ENCODE data around the gene KCNH2.

KCNH2 gene

DNA sequence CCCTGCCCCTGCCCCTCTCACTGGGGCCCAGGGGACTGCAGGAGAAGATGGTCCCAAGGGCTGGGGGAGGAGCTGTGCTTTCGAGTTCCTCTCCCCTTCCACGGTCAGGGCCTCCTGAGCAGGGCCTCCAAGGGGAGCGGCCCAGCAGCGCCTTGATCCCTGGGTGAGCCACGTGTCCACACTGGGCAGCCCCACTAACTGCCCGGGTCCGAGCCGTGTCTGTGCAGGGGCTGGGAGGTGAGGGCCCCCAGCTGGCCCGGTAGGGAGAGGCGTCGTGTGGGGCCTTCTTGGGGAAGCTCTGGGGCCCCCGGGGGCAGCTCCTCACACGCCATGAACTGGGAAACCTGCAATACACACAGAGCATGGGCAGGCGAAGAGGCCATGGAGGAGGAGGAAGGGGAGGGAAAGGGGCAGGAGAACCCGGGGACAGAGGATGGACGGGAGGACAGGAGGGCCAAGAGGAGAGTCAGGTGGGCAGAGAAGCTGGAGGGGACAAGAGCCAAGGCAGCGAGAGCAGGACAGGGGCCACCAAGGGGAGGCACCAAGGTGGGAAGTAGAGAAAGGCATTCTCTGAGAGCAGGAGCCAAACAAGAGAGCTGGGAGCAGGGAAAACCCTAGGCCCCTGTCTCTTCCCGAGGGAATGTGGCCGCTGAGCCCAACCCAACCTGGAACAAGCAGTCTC, 32.8 kb downstream of the KCNH2 start:
- no peak for DNase-seq

DNA sequence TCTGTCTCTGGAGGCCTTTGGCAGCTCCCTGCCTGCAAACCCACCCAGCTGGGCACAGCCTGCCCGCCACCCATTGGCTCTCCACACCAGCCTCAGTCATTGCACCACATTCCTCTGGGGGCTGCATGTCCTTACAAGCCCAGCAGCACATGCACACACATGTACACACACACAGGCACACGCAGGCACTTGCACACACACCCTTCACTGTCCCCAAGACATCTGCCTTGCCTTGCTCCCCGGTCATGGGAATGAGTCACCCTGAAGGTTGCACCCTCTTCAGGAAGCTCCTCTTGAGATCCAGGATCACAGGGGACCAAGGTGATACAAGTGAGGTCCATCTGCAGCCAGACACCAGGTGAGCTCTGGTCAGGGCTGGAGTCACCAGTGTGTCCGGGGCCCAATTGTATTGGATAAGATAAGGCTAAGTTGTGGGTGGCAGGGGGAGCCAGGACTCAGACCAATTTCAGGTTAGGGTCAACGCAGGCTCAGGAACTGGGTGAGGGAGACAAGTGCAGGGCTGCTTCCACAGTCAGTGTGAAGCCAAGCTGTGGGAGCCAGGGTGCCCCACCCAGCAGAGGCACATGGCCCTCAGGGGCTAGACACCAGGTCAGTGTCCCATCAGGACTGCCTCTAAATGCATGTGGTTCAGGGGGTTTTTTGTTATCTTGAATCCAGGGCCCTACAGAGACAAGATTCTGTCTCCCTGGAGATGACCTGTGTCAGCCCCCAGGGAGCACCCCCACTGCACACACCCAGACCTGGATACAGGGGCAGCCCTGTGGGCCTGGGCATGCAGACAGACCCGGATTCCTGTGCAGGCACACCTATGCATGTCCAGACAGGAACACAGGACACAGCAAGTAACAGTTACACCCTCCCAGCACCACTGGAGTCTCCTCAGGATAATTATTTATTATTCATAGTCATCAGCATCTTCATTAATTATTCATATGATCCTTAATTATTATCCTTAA, 33.8 kb downstream of the KCNH2 start:
- no peak for DNase-seq

DNA sequence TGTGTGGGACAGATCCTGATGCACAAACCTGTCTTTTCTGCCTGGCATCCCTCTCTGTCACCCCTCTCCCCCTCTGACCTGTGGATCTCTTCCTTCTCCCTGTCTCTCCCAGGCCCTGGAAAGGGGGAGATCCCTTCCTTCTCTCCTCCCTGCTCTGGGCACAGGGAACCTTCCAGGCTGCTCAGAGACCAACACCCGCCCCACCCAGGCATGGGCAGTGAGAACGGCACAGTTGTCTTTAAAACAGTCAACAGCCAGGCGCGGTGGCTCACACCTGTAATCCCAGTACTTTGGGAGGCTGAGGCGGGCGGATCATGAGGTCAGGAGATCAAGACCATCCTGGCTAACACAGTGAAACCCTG, 34.7 kb downstream of the KCNH2 start:
- DNase-seq: no peak

- no peak for DNase-seq
Measured at GRCh38 chr7:150942591-150943452, 35.3 kb downstream of the KCNH2 start.

DNA sequence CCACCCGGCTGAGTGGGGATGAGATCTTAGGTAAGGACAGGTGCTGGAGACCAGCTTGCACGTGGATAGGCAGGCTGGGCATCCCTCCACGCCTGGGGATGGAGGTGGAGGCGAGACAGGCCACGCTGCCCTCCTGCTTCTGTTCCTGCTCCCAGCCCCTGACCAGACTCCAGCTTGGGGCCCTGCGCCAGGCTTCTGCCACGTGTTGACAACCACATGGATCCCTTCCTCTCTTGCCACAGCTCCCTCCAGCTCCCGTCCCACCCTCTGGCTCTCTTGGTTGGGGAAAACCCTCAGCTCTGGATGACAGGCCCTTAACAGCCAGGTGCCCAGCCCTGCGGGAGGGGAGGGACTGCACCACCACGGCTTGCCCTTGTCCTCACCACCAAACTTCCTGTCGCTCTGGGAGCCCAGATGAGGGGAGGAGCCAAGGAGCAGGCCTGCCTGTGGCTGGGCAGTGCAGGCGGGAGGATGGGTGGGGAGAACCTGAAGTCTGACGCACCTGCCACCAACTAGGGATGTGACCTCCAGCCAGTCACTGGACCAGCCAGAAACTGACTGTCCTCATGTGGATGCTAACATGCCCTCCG, 36.0 kb downstream of the KCNH2 start:
- DNase-seq: peak; percentile 62

DNA sequence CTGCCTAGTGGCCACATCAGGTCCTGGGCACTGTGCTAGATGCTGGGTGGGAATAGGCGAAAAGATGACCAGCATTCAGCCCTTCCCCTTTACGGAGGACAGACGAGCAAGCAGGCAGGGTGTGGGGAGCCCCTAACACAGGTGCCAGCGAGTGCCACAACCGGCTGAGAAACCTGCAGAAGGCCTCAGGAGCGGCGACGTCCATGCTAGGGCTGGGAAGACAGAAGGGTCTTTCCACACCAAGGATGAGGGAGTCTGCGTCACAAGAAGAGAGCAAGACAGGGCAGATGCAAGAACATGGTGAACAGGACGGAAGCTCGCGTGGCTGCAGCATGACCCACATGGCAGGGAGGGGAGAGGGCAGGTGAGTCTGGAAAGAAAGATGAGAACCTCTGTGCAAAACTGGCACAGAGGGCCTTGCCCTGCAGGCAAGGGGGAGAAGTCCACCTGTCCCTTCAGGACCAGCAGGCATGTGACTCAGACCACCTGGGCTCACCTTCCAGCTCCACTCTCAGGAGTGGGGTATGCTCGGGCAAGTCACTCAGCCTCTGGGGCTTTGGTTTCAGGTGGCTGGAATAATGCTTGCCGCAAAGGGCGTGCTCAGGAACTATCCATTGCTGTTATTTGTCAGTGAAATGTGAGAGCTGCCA, 36.6 kb downstream of the KCNH2 start:
- DNase-seq: no peak

GRCh38 chr7:150940431-150941102, 37.6 kb downstream of the KCNH2 start:
- DNase-seq: no peak

DNA sequence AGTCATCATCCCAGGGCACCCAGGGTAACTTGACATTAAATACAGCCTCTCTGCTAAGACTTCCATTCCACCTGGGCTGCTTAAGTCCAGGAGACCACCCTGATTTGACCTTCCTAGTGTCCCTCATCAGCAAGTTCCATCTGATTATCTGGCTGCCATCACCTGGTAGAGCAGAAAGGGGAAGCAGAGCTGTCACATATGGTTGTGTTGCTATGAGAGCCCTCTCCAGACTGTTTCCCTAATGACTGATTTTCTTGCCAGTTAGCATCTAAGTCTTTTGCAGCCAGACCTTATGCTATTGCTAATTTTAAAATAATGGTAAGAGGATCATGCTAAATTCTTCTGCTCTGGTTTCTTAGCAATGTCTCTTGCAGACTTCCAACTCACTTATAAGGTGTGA, 38.7 kb downstream of the KCNH2 start:
- DNase-seq: no peak

DNA sequence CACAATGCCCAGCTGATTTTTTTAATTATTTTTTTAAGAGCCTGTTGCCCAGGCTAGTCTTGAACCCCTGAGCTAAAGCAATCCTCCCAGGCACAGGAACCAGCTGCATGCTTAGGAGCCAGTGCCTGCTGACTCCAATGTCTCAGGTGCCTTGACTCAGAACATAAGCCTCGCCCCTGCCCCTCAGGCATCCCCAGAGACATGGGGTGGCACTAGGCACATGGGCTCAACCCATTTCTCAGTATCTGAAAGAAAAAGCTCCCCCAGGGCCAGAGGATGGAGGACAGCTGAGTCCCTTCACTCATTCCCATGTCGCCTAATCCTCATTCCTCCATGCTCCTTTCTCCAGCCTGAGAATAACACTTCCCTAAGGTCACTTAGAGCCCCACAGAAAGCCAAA, 39.1 kb downstream of the KCNH2 start:
- no peak for DNase-seq

DNA sequence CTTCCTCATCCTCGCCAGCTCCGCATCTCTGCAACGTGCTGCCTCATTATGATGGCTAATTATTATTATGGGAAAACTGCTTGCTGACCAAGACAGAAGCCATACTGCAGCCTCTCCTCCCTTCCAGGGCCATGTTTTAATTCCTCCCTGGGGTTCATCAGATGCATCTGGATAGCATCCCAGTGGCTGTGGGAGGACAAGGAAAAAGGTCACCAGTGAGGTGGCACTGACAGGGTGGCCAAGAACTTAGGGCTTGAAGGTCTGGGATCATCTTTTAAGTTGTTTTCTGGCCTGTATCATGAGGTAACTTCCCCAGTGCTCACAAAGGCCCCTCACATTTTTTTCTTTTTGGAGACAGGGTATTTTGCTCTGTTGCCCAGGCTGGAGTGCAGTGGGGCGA, 39.6 kb downstream of the KCNH2 start:
- no peak for DNase-seq

- DNase-seq: peak; percentile 17
Measured at GRCh38 chr7:150937848-150938561, 40.1 kb downstream of the KCNH2 start.

GRCh38 chr7:150936018-150936417, 42.1 kb downstream of the KCNH2 start:
- no peak for DNase-seq

DNA sequence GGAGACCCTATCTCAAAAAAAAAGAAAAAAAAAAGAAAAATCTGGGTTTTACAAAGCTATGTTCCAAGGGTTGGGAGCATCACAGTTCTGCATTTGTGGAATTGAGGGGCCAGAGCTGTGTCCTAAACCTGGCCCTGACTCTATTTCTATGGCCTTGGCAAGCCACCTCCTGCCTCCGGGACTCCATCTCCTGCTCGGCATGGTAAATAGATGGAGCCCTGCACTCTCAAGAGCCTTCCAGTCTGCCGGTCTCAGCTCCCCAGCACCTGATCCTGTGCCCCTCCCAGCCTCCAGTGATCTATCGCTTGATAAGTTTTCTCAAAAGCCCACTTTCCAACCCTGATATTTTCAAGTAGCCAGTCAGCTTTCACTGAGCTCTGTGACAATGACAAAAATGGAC, 43.0 kb downstream of the KCNH2 start:
- DNase-seq: no peak

GRCh38 chr7:150934045-150934766, 43.9 kb downstream of the KCNH2 start:
- DNase-seq: no peak

DNA sequence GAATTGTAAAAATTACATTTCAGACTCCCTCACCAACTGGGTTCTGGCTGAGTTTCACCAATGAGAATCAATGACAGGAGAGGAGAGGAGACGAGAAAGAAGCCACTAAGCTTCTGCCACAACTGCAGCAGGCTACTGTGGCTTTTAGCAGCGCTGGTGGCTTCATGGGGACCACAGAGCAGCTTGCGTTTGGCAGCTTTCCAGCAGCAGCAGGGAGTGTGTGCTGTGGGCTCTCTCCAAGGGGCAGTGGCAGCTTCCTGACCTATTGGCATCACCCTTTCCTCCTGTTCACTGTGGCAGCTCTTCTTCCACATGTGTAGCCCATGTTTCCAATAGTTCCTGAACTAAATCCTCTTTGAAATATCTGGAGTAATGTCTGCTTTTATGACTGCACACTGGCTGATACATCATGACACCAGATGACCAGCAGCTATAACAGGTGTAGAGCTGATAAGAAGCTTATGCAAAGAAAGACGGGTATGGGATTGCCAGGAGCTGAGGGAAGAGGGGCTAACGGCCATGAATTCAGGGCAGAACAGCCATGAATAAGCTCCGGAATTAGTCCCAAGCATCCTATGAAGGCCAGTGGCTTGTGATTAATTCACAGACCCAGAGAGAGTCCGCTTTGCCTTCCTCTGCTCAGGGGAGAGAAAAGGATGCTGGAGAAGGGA, 46.8 kb downstream of the KCNH2 start:
- DNase-seq: no peak

- DNase-seq: no peak
Measured at GRCh38 chr7:150928541-150928940, 49.6 kb downstream of the KCNH2 start.

DNA sequence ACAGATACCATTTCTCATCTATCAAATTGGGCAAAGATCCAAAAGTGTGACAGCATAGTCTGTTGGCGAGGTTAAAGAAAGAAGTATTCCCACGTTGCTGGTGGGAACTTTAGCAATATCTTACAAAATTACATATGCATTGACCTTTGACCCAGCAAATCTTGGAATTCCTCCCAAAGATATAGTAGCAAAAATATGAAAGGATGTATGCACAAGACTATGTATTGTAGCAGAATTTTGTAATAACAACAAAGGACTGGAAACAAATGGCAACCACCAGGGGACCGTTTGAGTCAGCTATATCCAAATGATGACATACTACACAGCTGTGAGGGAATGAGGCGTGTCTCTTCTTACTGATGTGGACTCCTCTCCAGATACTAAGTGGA, 50.2 kb downstream of the KCNH2 start:
- peak; percentile 19 for DNase-seq

- DNase-seq: no peak
Measured at GRCh38 chr7:150927157-150927955, 50.8 kb downstream of the KCNH2 start.

DNA sequence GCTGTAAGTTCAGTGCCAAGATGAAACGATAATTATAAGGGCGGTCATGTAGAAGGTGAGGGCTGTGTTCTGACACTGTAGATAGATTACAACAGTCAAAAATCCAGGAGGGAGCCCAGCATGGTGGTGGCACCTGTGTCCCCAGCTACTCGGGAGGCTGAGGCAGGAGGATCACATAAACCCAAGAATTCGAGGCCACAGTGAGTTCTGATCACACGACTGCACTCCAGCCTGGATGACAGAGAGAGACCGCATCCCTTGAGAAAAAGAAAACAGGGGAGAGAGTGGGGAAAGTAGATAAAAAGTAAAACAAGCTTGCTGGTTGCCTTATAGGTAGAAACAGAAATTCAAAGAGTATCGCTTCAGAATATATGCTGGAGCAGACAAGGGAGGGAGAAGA, 52.1 kb downstream of the KCNH2 start:
- no peak for DNase-seq
